ENCODE measurements around the gene CETP.

DNA sequence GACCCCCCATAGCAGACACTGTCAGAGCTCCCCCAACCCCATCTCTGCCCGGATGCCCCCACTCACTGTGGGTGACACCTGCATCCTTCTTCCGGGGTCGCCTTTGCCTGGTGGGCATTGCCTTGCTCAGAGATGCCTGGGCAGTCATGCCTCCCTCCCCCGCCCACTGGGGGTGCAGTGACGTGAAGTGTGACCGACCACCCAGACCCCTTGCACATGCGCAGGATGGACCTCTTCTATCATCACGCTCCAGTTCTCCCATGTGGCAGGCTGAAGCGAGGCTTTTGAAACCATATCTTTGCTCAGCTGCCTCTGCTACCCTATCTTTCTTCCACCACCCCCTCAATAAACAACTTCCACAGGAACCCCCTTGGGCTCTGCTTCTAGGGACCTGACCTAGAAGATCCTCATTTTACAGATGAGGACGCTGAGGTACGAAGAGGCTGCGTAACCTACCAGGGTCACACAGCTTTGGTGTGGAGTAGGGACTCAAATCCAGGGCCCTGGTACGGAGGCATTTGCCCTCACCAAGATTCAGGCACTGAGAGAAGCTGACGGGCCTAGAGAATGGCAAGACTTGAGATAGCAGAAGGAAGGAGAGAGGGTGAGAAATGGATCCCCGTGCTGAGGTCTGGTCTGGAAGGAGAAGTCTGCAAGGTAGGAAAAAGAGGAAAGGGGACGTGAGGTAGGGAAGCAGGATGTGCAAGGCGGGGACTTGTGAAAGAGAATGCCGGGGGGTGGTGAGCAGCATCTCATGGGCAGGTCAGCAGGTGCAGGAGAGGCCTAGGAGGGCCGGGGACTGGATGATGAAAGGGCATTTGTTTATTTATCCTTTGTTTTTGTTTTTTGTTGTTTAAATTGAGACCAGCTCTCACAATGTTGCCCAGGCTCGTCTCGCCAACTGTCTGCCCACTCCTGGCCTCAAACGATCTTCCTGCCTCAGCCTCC is 42.0 kb downstream of the CETP start:
- TF ChIP-seq CTCF (IDR thresholded peaks at IDR 0.05) (no peak), POLR2A (IDR thresholded peaks at IDR 0.05) (no peak)

Measured in sigmoid colon (tissue), 3 donors.